ENCODE results near the gene ODF2.
"Not testable (repeated sequence)": the region's sequence is repeated elsewhere in the genome, so short reads cannot be mapped to it uniquely, and the experiment has no call there.

ODF2 gene

DNA sequence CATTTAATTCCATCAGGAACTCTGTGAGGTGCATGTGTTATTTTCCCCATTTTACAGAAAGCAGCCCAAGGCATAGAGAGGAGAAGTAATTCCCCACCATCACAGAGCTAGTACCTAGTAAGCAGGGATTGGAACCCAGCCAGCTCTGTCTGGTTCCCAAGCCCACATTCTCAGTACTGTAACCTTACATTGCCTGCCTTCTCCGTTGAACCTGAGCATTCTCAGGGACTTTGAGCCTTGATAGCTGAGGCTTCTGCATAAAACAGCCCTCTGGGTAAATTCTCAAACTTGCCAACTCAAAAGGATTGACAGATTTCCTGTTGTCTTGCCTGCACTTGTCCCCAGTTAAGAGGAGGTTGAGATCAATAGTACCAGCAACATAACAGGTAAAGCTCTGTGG is 39.5 kb downstream of the ODF2 start:
- peaks cover 20% of the 10 kb centered on the region for H3K4me1 ChIP-seq
- no peaks in the 10 kb centered on the region for H3K27me3 ChIP-seq
- H3K36me3 ChIP-seq, result peaks cover 30% of the 10 kb centered on the region
- no peak overlapping the region for H3K4me3 ChIP-seq (ENCODE audit: low read depth, low read length)
- DNase-seq, result peak; percentile 36
- no peak for TF ChIP-seq CTCF (IDR thresholded peaks at IDR 0.05; ENCODE audit: low read depth, low read length)
- no peaks in the 10 kb centered on the region for H3K9me3 ChIP-seq

GRCh38 chr9:128495804-128496417 is 40.1 kb downstream of the ODF2 start:
- TF ChIP-seq CTCF (IDR thresholded peaks at IDR 0.05; ENCODE audit: low read depth, low read length), result no peak
- H3K36me3 ChIP-seq, result peaks cover 30% of the 10 kb centered on the region
- no peaks in the 10 kb centered on the region for H3K27me3 ChIP-seq
- DNase-seq, result no peak
- H3K9me3 ChIP-seq, result no peaks in the 10 kb centered on the region
- peaks cover 20% of the 10 kb centered on the region for H3K4me1 ChIP-seq
- no peak overlapping the region for H3K4me3 ChIP-seq (ENCODE audit: low read depth, low read length)

DNA sequence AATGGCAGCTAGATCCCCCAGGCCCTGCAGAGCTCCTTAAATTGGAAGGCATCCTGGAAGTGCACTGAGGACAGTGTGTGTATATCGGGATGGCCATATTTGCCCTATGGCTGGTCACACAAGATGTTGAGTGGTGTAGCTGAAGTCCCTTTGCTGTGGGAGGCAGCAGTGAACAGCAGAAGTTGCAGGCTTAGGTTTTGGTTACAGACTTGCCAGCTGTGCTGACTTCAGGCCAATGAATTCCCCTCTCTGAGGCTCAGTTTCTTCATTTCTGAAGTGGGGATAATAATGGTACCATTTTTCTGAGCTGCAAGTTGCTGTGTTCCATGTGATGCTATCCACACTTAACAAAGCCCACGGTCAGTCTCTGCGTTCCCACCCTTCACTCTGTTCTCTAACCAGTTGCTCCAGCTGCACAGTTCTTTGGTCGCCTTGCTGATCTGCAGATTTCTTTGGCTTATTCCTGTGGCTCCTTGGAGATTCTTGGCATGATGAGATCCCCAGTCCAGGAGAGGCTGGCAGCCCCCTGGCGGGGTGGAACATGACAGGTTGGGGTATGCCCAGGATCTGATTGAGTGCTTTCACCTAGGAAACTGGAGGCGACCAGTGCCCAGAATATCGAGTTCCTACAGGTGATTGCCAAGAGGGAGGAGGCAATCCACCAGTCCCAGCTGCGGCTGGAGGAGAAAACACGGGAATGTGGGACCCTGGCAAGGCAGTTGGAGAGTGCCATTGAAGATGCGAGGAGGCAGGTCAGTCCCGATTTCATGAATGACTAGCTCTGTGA is 42.2 kb downstream of the ODF2 start:
- peaks cover 20% of the 10 kb centered on the region for H3K4me1 ChIP-seq
- no peak overlapping the region for H3K4me3 ChIP-seq (ENCODE audit: low read depth, low read length)
- TF ChIP-seq CTCF (IDR thresholded peaks at IDR 0.05; ENCODE audit: low read depth, low read length), result no peak
- no peaks in the 10 kb centered on the region for H3K9me3 ChIP-seq
- no peaks in the 10 kb centered on the region for H3K27me3 ChIP-seq
- peaks cover 23% of the 10 kb centered on the region for H3K36me3 ChIP-seq
- DNase-seq, result no peak

DNA sequence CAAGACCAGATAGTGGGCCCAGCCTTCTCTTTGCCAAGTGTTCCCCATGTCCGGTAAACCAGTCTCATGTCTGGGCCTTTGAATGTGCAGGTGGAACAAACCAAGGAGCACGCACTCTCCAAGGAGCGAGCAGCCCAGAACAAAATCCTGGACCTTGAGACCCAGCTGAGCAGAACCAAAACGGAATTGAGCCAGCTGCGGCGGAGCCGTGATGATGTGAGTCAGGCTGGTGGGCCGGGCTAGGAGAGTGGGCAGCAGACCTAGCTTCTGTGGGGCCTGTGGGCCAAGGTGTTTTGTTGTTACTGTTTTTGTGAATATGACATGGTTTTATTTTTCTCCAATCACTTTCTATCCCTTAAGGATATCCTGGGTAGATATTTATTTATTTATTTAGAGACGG is 43.1 kb downstream of the ODF2 start:
- H3K27me3 ChIP-seq, result no peaks in the 10 kb centered on the region
- H3K36me3 ChIP-seq, result peaks cover 22% of the 10 kb centered on the region
- no peak overlapping the region for H3K4me3 ChIP-seq (ENCODE audit: low read depth, low read length)
- no peaks in the 10 kb centered on the region for H3K9me3 ChIP-seq
- no peak for DNase-seq
- TF ChIP-seq CTCF (IDR thresholded peaks at IDR 0.05; ENCODE audit: low read depth, low read length), result no peak
- peaks cover 15% of the 10 kb centered on the region for H3K4me1 ChIP-seq

- Histone ChIP-seq H3K4me3 (ENCODE audit: low read depth, low read length) (no peak overlapping the region), H3K4me1 (peaks cover 5% of the 10 kb centered on the region), H3K9me3 (no peaks in the 10 kb centered on the region), H3K36me3 (peaks cover 18% of the 10 kb centered on the region), H3K27me3 (no peaks in the 10 kb centered on the region)
- no peak for DNase-seq
- TF ChIP-seq CTCF (IDR thresholded peaks at IDR 0.05; ENCODE audit: low read depth, low read length), result no peak
These were observed 44.1 kb downstream of the ODF2 start for GRCh38 chr9:128499920-128500319.

GRCh38 chr9:128503415-128503825 is 47.6 kb downstream of the ODF2 start:
- H3K36me3 ChIP-seq, H3K27me3 ChIP-seq, H3K4me1 ChIP-seq, H3K9me3 ChIP-seq, DNase-seq: not testable (repeated sequence)
- H3K4me3 ChIP-seq (ENCODE audit: low read depth, low read length), result peak overlapping the region; percentile 77; the same call in 1 of the 2 replicates
